ENCODE data around the gene SPNS2.

Gene SPNS2

GRCh38 chr17:4476017-4476416 is 22.7 kb upstream of the SPNS2 start:
- no peak for ATAC-seq

GRCh38 chr17:4476511-4477070 is 22.1 kb upstream of the SPNS2 start:
- TF ChIP-seq TOX (CRISPR knock-in tag; IDR thresholded peaks at IDR 0.05; ENCODE audit: borderline replicate concordance) (no peak), BACH2 (CRISPR knock-in tag; IDR thresholded peaks at IDR 0.05; ENCODE audit: borderline replicate concordance) (no peak), ZC3H10 (CRISPR knock-in tag; IDR thresholded peaks at IDR 0.05) (no peak), CSDC2 (CRISPR knock-in tag; IDR thresholded peaks at IDR 0.05) (no peak), CREB5 (CRISPR knock-in tag; IDR thresholded peaks at IDR 0.05; ENCODE audit: low read depth) (no peak), ARNTL (CRISPR knock-in tag; IDR thresholded peaks at IDR 0.05; ENCODE audit: borderline replicate concordance, low read depth) (no peak), ZFP3 (CRISPR knock-in tag; IDR thresholded peaks at IDR 0.05) (no peak), OSR1 (CRISPR knock-in tag; IDR thresholded peaks at IDR 0.05) (no peak)
- ATAC-seq, result no peak

More at GRCh38 chr17:4476017-4476416, 22.7 kb upstream of the SPNS2 start:
- TF ChIP-seq RARB (CRISPR knock-in tag; IDR thresholded peaks at IDR 0.05) (no peak), PATZ1 (CRISPR knock-in tag; IDR thresholded peaks at IDR 0.05; ENCODE audit: borderline replicate concordance) (no peak), ZNF70 (CRISPR knock-in tag; IDR thresholded peaks at IDR 0.05) (no peak), CSDC2 (CRISPR knock-in tag; IDR thresholded peaks at IDR 0.05) (no peak), SNAI2 (CRISPR knock-in tag; IDR thresholded peaks at IDR 0.05) (no peak), ISL1 (CRISPR knock-in tag; IDR thresholded peaks at IDR 0.05) (no peak)

GRCh38 chr17:4477255-4477791 is 21.4 kb upstream of the SPNS2 start:
- no peak for ATAC-seq
- TF ChIP-seq GLIS3 (CRISPR knock-in tag; IDR thresholded peaks at IDR 0.05) (no peak), CSRNP3 (CRISPR knock-in tag; IDR thresholded peaks at IDR 0.05) (no peak), PPARA (CRISPR knock-in tag; IDR thresholded peaks at IDR 0.05; ENCODE audit: borderline replicate concordance) (no peak), BACH2 (CRISPR knock-in tag; IDR thresholded peaks at IDR 0.05; ENCODE audit: borderline replicate concordance) (no peak), CREB5 (CRISPR knock-in tag; IDR thresholded peaks at IDR 0.05; ENCODE audit: low read depth) (no peak), ESRRG (CRISPR knock-in tag; IDR thresholded peaks at IDR 0.05) (no peak), ZNF565 (CRISPR knock-in tag; conservative IDR thresholded peaks at IDR 0.05; ENCODE audit: low read depth) (no peak), OSR1 (CRISPR knock-in tag; IDR thresholded peaks at IDR 0.05) (no peak), POU6F1 (CRISPR knock-in tag; IDR thresholded peaks at IDR 0.05; ENCODE audit: borderline replicate concordance, low read depth) (no peak)

- no peak for ATAC-seq
- TF ChIP-seq TOX (CRISPR knock-in tag; IDR thresholded peaks at IDR 0.05; ENCODE audit: borderline replicate concordance) (no peak), OSR1 (CRISPR knock-in tag; IDR thresholded peaks at IDR 0.05) (no peak), ZNF70 (CRISPR knock-in tag; IDR thresholded peaks at IDR 0.05) (no peak), CSDC2 (CRISPR knock-in tag; IDR thresholded peaks at IDR 0.05) (no peak), ARNTL (CRISPR knock-in tag; IDR thresholded peaks at IDR 0.05; ENCODE audit: borderline replicate concordance, low read depth) (no peak), CSRNP3 (CRISPR knock-in tag; IDR thresholded peaks at IDR 0.05) (no peak), ZC3H10 (CRISPR knock-in tag; IDR thresholded peaks at IDR 0.05) (no peak), ZNF565 (CRISPR knock-in tag; conservative IDR thresholded peaks at IDR 0.05; ENCODE audit: low read depth) (no peak), BACH2 (CRISPR knock-in tag; IDR thresholded peaks at IDR 0.05; ENCODE audit: borderline replicate concordance) (no peak), ZFP30 (CRISPR knock-in tag; IDR thresholded peaks at IDR 0.05) (no peak), POU6F1 (CRISPR knock-in tag; IDR thresholded peaks at IDR 0.05; ENCODE audit: borderline replicate concordance, low read depth) (no peak), ZFP3 (CRISPR knock-in tag; IDR thresholded peaks at IDR 0.05) (no peak), SNAI2 (CRISPR knock-in tag; IDR thresholded peaks at IDR 0.05) (no peak), PATZ1 (CRISPR knock-in tag; IDR thresholded peaks at IDR 0.05; ENCODE audit: borderline replicate concordance) (no peak)
Observed at GRCh38 chr17:4478318-4478830, 20.3 kb upstream of the SPNS2 start.
